GM19240 (cell line): ENCODE results near the gene BTBD2.
A peak's percentile ranks its signal among the peaks of the same experiment; 100 is the strongest.

Experiments
- DNase-seq: peaks from one replicate; pipeline ENCODE4 v3.0.0; 2011; ENCODE audit warnings: low spot score; ENCODE audit not compliant: insufficient read length

Gene BTBD2

DNA sequence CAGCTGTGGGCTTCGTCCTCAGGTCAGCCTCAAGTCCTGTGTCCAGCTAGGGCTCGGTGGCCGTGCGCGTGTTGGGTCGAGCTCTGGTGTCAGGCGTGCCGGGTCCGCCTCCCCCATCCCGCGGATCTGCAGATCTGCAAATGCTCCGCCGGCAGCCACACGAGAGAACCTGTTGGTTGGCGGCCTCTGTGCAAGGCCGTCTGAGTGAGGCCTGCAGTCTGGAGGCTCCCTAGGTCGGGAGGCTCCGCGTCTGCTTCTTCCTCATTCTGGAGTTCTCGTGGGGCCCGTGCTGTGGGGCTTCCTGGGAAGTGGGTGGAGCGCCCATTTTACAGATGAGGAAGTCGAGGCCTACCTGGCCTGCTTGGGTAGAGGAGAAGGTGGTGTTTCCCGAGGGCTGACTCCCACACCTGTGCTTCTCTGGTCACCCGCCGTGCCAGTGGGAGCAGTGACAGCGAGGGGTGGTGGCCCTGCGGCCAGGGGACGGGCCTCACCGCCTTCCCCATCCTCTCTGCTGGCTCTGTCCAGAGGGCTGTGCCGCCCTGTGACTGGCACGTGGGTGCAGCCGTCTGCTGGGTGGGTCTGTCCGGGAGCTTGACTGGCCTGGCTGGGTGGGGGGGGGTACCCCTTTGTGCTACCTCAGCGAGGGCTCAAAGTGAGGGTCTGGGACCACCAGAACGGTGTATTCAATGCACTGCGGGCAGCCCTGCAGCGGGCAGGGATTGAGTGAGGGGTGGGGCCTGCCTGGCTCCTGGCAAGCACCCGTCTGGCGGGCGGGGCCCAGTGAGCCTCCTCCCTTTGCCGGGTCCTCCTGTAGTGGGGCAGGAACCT lies 71.2 kb downstream of the BTBD2 start:
- DNase-seq = no peak

GRCh38 chr19:1943661-1944087 lies 71.8 kb downstream of the BTBD2 start:
- DNase-seq = no peak

GRCh38 chr19:1942934-1943555 lies 72.5 kb downstream of the BTBD2 start:
- DNase-seq = no peak

DNA sequence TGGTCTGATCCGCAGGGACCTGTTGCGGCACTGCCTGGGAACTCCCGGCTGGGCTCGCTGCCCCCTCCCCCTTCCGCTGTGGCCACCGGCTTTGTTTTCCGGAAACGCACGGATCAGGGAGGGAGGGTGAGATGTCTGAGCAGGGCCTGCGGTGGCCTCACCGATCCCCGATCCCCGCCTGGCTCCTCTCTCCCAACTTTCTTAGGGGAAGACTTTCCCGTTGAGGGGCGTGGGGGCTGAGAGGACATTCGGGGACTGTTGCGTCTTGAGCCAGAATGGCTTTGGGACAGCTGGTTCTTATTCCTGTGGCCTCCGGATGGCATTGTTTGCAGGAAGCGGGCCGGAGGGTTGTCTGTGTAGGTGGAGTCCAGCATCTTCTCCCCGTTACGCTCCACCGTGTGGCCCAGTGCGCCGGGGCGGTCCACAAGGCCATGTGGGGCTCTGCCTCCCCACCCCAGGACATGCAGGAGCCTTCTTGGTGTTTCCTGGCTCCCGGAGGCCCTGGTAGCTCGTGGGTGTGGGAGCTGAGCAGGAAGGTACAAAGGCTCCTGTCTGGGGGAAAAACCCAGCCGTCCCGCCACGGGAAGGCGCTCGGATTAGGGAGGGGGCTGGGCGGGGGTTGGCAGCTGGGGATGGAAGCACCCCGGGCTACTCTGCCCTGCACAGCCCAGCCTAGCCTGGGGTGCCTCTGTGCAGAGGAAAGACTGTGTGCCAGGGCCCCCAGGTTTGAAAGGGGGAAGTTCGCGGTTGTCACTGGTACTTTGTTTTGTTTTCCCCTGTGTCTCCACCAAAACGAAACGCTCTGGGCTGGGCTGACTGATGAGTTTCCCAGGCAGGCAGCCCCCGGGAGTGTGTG lies 73.2 kb downstream of the BTBD2 start:
- peak; percentile 75 for DNase-seq

- DNase-seq = no peak
Measured at GRCh38 chr19:1941146-1942077, 74.1 kb downstream of the BTBD2 start, which contains the start of gene CSNK1G2. Gene CSNK1G2 (plus strand): TSS chr19:1941172. CDS start chr19:1969773, 28,601 bp downstream.

DNA sequence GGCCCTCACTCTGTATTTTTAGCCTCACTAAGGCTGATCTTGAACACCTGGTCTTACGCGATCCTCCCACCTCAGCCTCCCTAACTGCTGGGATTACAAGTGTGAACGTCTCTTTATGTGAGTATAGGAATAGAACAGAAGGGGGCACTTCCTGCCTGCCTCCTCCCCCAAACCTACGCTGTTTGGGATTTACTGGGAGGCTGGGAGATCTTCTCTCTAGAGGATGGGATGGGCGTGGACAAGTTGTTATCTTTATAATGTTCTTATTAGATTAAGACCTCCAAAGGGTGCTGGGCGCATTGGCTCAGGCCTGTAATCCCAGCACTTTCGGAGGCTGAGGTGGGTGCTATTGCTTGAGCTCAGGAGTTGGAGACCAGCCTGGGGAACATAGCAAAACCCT lies 77.4 kb downstream of the BTBD2 start:
- no peak for DNase-seq

DNA sequence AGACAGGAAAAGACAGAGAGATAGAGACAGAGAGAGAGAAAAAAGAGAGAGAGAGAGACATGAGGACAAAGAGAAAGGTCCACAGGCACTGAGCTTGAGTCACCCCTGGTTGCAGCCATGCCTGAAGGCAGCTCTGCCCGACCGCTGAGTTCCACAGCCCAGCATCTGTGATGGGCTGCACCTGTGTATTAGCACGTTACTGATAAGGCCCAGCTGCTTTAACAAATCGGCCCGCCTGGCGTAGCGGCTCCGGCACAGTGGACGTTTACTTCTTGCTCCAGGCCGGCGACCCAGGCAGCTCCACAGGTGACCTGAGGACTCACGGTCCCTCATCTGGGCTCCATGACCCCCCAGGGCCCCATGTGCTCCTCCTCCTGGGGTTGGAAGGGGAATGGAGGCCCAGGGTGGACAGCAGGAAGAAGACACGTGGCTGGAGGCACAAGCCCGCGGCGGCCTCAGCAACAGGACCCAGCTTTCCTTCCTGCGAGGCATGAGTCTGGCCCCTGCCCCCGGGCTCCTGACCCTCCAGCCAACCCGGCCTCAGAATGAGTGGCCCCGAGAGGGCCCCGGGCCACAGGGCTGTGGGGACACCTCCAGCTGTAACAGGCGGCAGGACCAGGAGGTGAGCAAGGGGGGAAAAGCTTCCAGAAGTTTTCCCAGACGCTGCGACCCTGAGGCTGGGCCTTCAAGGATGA lies 78.5 kb downstream of the BTBD2 start:
- DNase-seq = no peak

GRCh38 chr19:1936430-1936829 lies 79.1 kb downstream of the BTBD2 start:
- DNase-seq = no peak

DNA sequence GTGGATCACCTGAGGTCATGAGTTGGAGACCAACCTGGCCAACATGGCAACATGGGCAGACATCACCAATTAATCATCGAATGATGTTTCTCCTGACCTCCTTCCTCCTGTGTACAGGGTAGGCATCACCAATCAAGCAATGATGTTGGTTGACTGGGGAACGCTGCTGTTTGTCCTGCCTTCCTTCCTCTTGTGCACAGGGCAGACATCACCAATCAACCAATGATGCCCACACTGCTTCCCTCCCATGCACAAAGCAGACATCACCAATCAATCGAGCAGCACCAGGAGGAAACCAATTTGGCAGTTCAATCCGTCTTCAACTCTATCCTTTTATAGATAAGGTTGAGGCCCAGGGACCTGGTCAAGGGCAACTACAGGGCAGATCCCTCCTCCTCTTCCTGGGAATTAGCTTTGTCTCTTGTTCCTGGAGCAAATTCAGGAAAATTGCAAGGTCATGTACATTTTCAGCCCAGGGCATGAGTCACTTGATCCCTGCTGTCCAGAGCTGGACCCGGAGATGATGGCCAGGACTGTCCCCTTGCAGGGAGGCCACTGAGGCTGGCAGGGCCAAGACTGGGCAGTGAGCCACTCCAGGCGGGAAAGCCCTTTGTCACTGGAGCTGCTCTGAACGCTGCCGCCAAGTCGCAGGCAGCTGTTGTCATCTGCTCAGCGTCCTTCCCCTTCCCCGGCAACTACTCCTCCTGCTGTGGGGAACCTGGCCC lies 79.9 kb downstream of the BTBD2 start:
- DNase-seq = no peak
